ENCODE results near the gene RARG. TPM values are rescaled to one million over a fixed set of nuclear protein-coding genes. Genes with fewer than 3 reads are reported as not detected.

RARG gene
- total and polyA plus RNA-seq, 11 donors = 6.4 to 22.5 (median 14.4) TPM

- no peak for ATAC-seq
- peak overlapping the region in 9 of 12 donors; percentile 73 to 92 (median 79) for H3K4me3 ChIP-seq
- DNase-seq = no peak
- peak overlapping the region in 1 of 12 donors; percentile 95 for H3K27ac ChIP-seq
- TF ChIP-seq CTCF (IDR thresholded peaks at IDR 0.05) (no peak), POLR2A (IDR thresholded peaks at IDR 0.05) (no peak)
- no peaks in the 10 kb centered on the region for H3K27me3 ChIP-seq
- peaks cover 0 to 54% (median 51%) of the 10 kb centered on the region in 9 donors for H3K36me3 ChIP-seq
- intact Hi-C loops (cut with DNase I) = loop anchor here in 1 of 10 donors (2.0 kb wide), 1 partner anchor 39 kb away; no protein-coding TSS in a partner anchor
- H3K9me3 ChIP-seq = no peaks in the 10 kb centered on the region
- 72 to 77% (median 75%) methylated on average over 2 of the region's 2 CpGs for WGBS, 4 donors
- H3K4me1 ChIP-seq = peaks cover 13 to 49% (median 35%) of the 10 kb centered on the region in 12 donors
Observed at GRCh38 chr12:53181935-53182334, 50.1 kb downstream of the RARG start.

- peak overlapping the region; percentile 61 to 92 (median 78) for H3K4me3 ChIP-seq
- peaks cover 13 to 49% (median 35%) of the 10 kb centered on the region in 12 donors for H3K4me1 ChIP-seq
- DNase-seq = peak; percentile 80 to 90 (median 85)
- H3K9me3 ChIP-seq = no peaks in the 10 kb centered on the region
- H3K36me3 ChIP-seq = peaks cover 0 to 46% (median 42%) of the 10 kb centered on the region in 9 donors
- TF ChIP-seq POLR2A (IDR thresholded peaks at IDR 0.05) = no peak
- peak in 2 of 12 donors; percentile 27 to 49 for TF ChIP-seq CTCF (IDR thresholded peaks at IDR 0.05)
- intact Hi-C loops (cut with DNase I) = loop anchor here in 1 of 10 donors (2.0 kb wide), 1 partner anchor 40 kb away; no protein-coding TSS in a partner anchor
- H3K27ac ChIP-seq = peak overlapping the region; percentile 86 to 98 (median 94)
- H3K27me3 ChIP-seq = no peaks in the 10 kb centered on the region
- 1 to 2% (median 1%) methylated on average over 28 to 57 of the region's 57 CpGs for WGBS, 4 donors
- ATAC-seq = peak; percentile 16 to 87 (median 78)
Observed at GRCh38 chr12:53180931-53181645, 50.9 kb downstream of the RARG start.

- Histone ChIP-seq H3K4me3 (peak within 1 kb of the TSS; percentile 61 to 92 (median 78)), H3K9me3 (no peaks in the 10 kb centered on the region), H3K36me3 (peaks cover 0 to 38% (median 35%) of the 10 kb centered on the region in 9 donors), H3K27me3 (no peaks in the 10 kb centered on the region), H3K27ac (peak within 1 kb of the TSS; percentile 86 to 98 (median 94)), H3K4me1 (peaks cover 13 to 49% (median 35%) of the 10 kb centered on the region in 12 donors)
- WGBS, 4 donors = 0 to 3% (median 1%) methylated on average over 18 to 70 of the region's 70 CpGs
- no peak for TF ChIP-seq CTCF (IDR thresholded peaks at IDR 0.05)
- peak; percentile 32 to 86 for TF ChIP-seq POLR2A (IDR thresholded peaks at IDR 0.05)
- DNase-seq (peak; percentile 98 to 99 (median 99)), ATAC-seq (peak; percentile 99)
- intact Hi-C loops (cut with DNase I) = loop anchor here in 1 of 10 donors (2.0 kb wide), 1 partner anchor 40 kb away; no protein-coding TSS in a partner anchor
Observed at GRCh38 chr12:53180220-53180930, 51.6 kb downstream of the RARG start, which contains the start of the genes CSAD and ZNF740. TSS of gene CSAD (minus strand) at chr12:53180925. CDS start at chr12:53173470, 7,455 bp downstream. TSS of gene ZNF740 (plus strand) at chr12:53180722. CDS start at chr12:53181984, 1,262 bp downstream.

Measured in heart left ventricle (tissue), 16 donors.